GM12878 (cell line): Measurements from ENCODE around the gene CST2. TPM values are rescaled to one million over a fixed set of nuclear protein-coding genes. Genes with fewer than 3 reads are reported as not detected.

Experiments
- ATAC-seq: fragments of 200-7000 bp; cut with Tn5 transposase; 3 replicates; pipeline ENCODE4 v1.9.1; 2020; ENCODE audit warnings: mild to moderate bottlenecking, moderate library complexity
- Bru-seq: library from RNA; stranded (reverse); fragments of 400-500 nt; gene quantifications from one replicate; lab custom pipeline; 2021; lab: Mats Ljungman, UMichigan
- BruChase-seq, 2 experiments: library from RNA; stranded (reverse); fragments of 400-500 nt; gene quantifications; one replicate each; lab custom pipeline; 2021; lab: Mats Ljungman, UMichigan
- BruUV-seq: library from RNA; stranded (reverse); fragments of 400-500 nt; replicated peaks from 2 replicates; lab custom pipeline; 2021; lab: Mats Ljungman, UMichigan
- CTCF ChIA-PET: fragments of 300-600 bp; sonication (Branson Sonifier 250); formaldehyde crosslinking; extraction: SDS; loops from one replicate; lab custom pipeline; 2021; ENCODE audit warnings: inconsistent platforms; lab: Yijun Ruan, JAX
- POLR2A ChIA-PET: fragments of 350-600 bp; formaldehyde crosslinking; extraction: SDS; loops from one replicate; lab custom pipeline; 2021; ENCODE audit warnings: inconsistent platforms; lab: Charles Lee
- RAD21 ChIA-PET: fragments of 300-600 bp; sonication (Branson Sonifier 250); formaldehyde crosslinking; loops from one replicate; lab custom pipeline; 2023; ENCODE audit warnings: antibody characterized with exemption; ENCODE audit not compliant: unreplicated experiment; lab: Charles Lee
- SMC1A ChIA-PET: fragments of 300-600 bp; sonication (Branson Sonifier 250); formaldehyde crosslinking; loops from one replicate; lab custom pipeline; 2023; ENCODE audit not compliant: unreplicated experiment, uncharacterized antibody; lab: Charles Lee
- DNase-seq: peaks from one replicate; pipeline ENCODE4 v3.0.0-alpha.2; 2011; ENCODE audit warnings: low read depth, low spot score
- FAIRE-seq: peaks from 3 replicates; lab custom pipeline; 2011; peaks lifted over from hg19 to GRCh38; lab: Jason Lieb, UNC
- H2AFZ ChIP-seq: 2 replicates; pipeline ENCODE4 v1.6.0; 2011; ENCODE audit warnings: low read depth, low read length, control low read depth; ENCODE audit not compliant: control insufficient read depth
- H3K27ac ChIP-seq: 2 replicates; pipeline ENCODE4 v1.5.1; 2011; ENCODE audit warnings: control low read depth; ENCODE audit not compliant: control insufficient read depth, insufficient read depth
- H3K27me3 ChIP-seq, 2 experiments: replicated peaks in 1 of 2; 2 replicates each; pipeline versions ENCODE4 v1.6.0 to v1.6.1; 2011; ENCODE audit warnings: low read length in 1 of 2; ENCODE audit not compliant: control insufficient read depth in 2 of 2, insufficient read depth in 2 of 2
- H3K36me3 ChIP-seq, 2 experiments: 2 replicates each; pipeline ENCODE4 v1.5.1; 2011; ENCODE audit warnings: low read length in 1 of 2; ENCODE audit not compliant: control insufficient read depth in 2 of 2, insufficient read depth in 2 of 2
- H3K4me1 ChIP-seq: 2 replicates; pipeline ENCODE4 v1.6.1; 2011; ENCODE audit warnings: mild to moderate bottlenecking, low read length, moderate library complexity, mixed read lengths; ENCODE audit not compliant: control insufficient read depth, insufficient read depth
- H3K4me2 ChIP-seq: 2 replicates; pipeline ENCODE4 v1.6.0; 2011; ENCODE audit warnings: control low read depth; ENCODE audit not compliant: control insufficient read depth, insufficient read depth
- H3K4me3 ChIP-seq: fragments of 200-600 bp; sonication (generic); 2 replicates; pipeline ENCODE4 v1.5.1; 2016
- H3K79me2 ChIP-seq: 2 replicates; pipeline ENCODE4 v1.6.0; 2011; ENCODE audit warnings: low read length; ENCODE audit not compliant: control insufficient read depth, insufficient read depth
- H3K9ac ChIP-seq: 2 replicates; pipeline ENCODE4 v1.8.0; 2011; ENCODE audit warnings: low read length, control low read depth, mixed read lengths; ENCODE audit not compliant: control insufficient read depth, insufficient read depth
- H3K9me3 ChIP-seq: replicated peaks from 3 replicates; pipeline ENCODE4 v1.5.1; 2011; ENCODE audit warnings: mild to moderate bottlenecking, low read length; ENCODE audit not compliant: control insufficient read depth, insufficient read depth
- H4K20me1 ChIP-seq: 2 replicates; pipeline ENCODE4 v1.6.0; 2011; ENCODE audit not compliant: control insufficient read depth, insufficient read depth
- ATF2 ChIP-seq: IDR thresholded peaks from 2 replicates; pipeline ENCODE4 v1.6.1; 2012; ENCODE audit warnings: low read length, inconsistent platforms
- MYC ChIP-seq: IDR thresholded peaks from 2 replicates; pipeline ENCODE4 v1.6.1; 2011; ENCODE audit warnings: mild to moderate bottlenecking, low read length, moderate library complexity, inconsistent platforms; ENCODE audit not compliant: insufficient read depth, insufficient replicate concordance, insufficient read length, severe bottlenecking
- RCOR1 ChIP-seq: conservative IDR thresholded peaks from 2 replicates; pipeline ENCODE4 v1.6.1; 2012; ENCODE audit warnings: low read depth, low read length, improper control_type of control experiment
- WGBS: methylation state at CpG from one replicate; pipeline ENCODE4 v1.1.6; 2016; ENCODE audit warnings: low lambda C conversion rate; ENCODE audit not compliant: insufficient replicate concordance, insufficient coverage; ENCODE audit errors: missing lambda C conversion rate; 5-methylcytosine and 5-hydroxymethylcytosine counted together
- in situ Hi-C: fragments of 300-500 bp; cut with MboI; formaldehyde crosslinking; loops from 9 replicates; pipeline ENCODE4 v1.14.3; 2018; ENCODE audit warnings: mixed read lengths
- intact Hi-C: fragments of 100-400 bp; cut with micrococcal nuclease; formaldehyde crosslinking; loops from one replicate; pipeline ENCODE4 v1.14.2; 2022; ENCODE audit not compliant: unreplicated experiment
- long read RNA-seq, 2 experiments: library from polyadenylated mRNA; unstranded; transcript quantifications; one replicate each; pipeline ENCODE4 v2.0.0, GENCODE V29; 2019 to 2020
- polyA minus RNA-seq, 3 experiments: library from RNA; depleted of rRNA, polyadenylated mRNA; stranded (reverse); fragments of >200 nt; gene quantifications; 2 replicates each; pipeline ENCODE4 v1.2.3, GENCODE V29; 2011
- polyA plus RNA-seq, 11 experiments: library from polyadenylated mRNA; depleted of rRNA in 4 of 11; unstranded in 6 of 11; stranded (reverse) in 5 of 11; fragments of >200 nt; fragmentation: Nextera tagmentation in 4 of 11; fragmentation: Illumina TruSeq in 1 of 11; extraction: Ambion mirVana in 4 of 11; extraction: Trizol in 1 of 11; gene quantifications; 1 replicate in 1 of 11; 2 replicates in 10 of 11; pipeline versions ENCODE4 v1.2.1 to v1.2.3, GENCODE V29; 2011 to 2016; ENCODE audit warnings: inconsistent platforms in 2 of 11, missing spikeins in 2 of 11, low read depth in 1 of 11
- total RNA-seq, 4 experiments: library from RNA; depleted of rRNA in 3 of 4; stranded (reverse); fragments of >200 nt in 3 of 4; fragmentation: Illumina TruSeq in 1 of 4; extraction: Trizol in 1 of 4; gene quantifications; 2 replicates each; pipeline versions ENCODE4 v1.2.1 to v1.2.3, GENCODE V29; 2013 to 2021

The CST2 gene
- total RNA-seq (2013; cell fraction: nucleolus; rRNA removed), result not detected in 2 replicates
- total RNA-seq (2014; rRNA removed), result not detected in 2 replicates
- total RNA-seq (2014; rRNA removed; fragmentation: Illumina TruSeq; extraction: Trizol), result not detected in 2 replicates
- total RNA-seq (2021), result not detected in 2 replicates
- polyA plus RNA-seq (2011; ENCODE audit: low read depth), result not detected
- not detected in 2 replicates for polyA plus RNA-seq (2011; rRNA removed)
- not detected in 2 replicates for polyA plus RNA-seq (2011; cell fraction: cytosol; rRNA removed)
- not detected in 2 replicates for polyA plus RNA-seq (2011; cell fraction: nucleus; rRNA removed)
- not detected in 2 replicates for polyA plus RNA-seq (2012)
- polyA plus RNA-seq (2014; fragmentation: Illumina TruSeq; extraction: Trizol), result not detected in 2 replicates
- not detected for polyA plus RNA-seq (2014; fragmentation: Nextera tagmentation; extraction: Ambion mirVana)
- not detected in 2 replicates for polyA plus RNA-seq (2014; rRNA removed)
- polyA plus RNA-seq (2016; fragmentation: Nextera tagmentation; extraction: Ambion mirVana), result not detected
- not detected in 2 replicates for polyA minus RNA-seq (2011; rRNA and poly(A)+ RNA removed)
- polyA minus RNA-seq (2011; cell fraction: cytosol; rRNA and poly(A)+ RNA removed), result not detected in 2 replicates
- polyA minus RNA-seq (2011; cell fraction: nucleus; rRNA and poly(A)+ RNA removed), result not detected in 2 replicates
- Bru-seq, nascent RNA, result not detected
- not detected for BruChase-seq, experiment 1, labeled RNA remaining after a 6-hour chase
- BruChase-seq, experiment 2, labeled RNA remaining after a 2-hour chase, result not detected
- long read RNA-seq, experiment 1, result 0 reads
- long read RNA-seq, experiment 2, result 0 reads

GRCh38 chr20:23826541-23827021, at the start of gene CST2:
Gene CST2, minus strand, starts transcription at chr20:23826729. Its CDS starts 69 bp downstream, at chr20:23826660.
- no peak within 1 kb of the TSS for H2AFZ ChIP-seq
- H3K27me3 ChIP-seq, result no peaks in the 10 kb centered on the region
- TF ChIP-seq RCOR1 (no peak), ATF2 (no peak), MYC (no peak)
- ChIA-PET SMC1A (no interaction called here), POLR2A (no interaction called here), RAD21 (no interaction called here), CTCF (no interaction called here)
- no peak for DNase-seq
- in situ Hi-C loops (no loop called here), intact Hi-C loops (no loop called here)
- FAIRE-seq, result no peak
- H3K4me3 ChIP-seq, result no peak within 1 kb of the TSS
- WGBS, result 10% methylated on average over 3 of the region's 4 CpGs
- ATAC-seq, result no peak
- H3K27ac ChIP-seq, result no peak within 1 kb of the TSS
- no peaks in the 10 kb centered on the region for H3K79me2 ChIP-seq
- no peaks in the 10 kb centered on the region for H3K9me3 ChIP-seq
- no peaks in the 10 kb centered on the region for H4K20me1 ChIP-seq
- no peak within 1 kb of the TSS for H3K9ac ChIP-seq
- H3K36me3 ChIP-seq, result no peaks in the 10 kb centered on the region
- H3K4me1 ChIP-seq, result no peaks in the 10 kb centered on the region
- H3K4me2 ChIP-seq, result no peak within 1 kb of the TSS
- no TSS peak for BruUV-seq
